Hepatocyte (in vitro differentiated cells): ENCODE results near the gene SBNO2.
"Not testable (repeated sequence)": the region's sequence is repeated elsewhere in the genome, so short reads cannot be mapped to it uniquely, and the experiment has no call there.

Experiments
- EZH2 ChIP-seq: fragments of 200-600 bp; sonication (generic); IDR thresholded peaks from 2 replicates; pipeline ENCODE4 v1.6.1; 2016; ENCODE audit warnings: antibody characterized with exemption, mild to moderate bottlenecking, borderline replicate concordance
- EZH2phosphoT487 ChIP-seq: fragments of 200-600 bp; sonication (generic); IDR thresholded peaks from one replicate; pipeline ENCODE4 v1.6.1; 2018; ENCODE audit warnings: antibody characterized with exemption, mild to moderate bottlenecking, low read depth, moderate library complexity; ENCODE audit not compliant: unreplicated experiment, severe bottlenecking
- TF ChIP-seq, protein P1 (sequence below): fragments of 200-600 bp; sonication (generic); IDR thresholded peaks from 2 replicates; pipeline ENCODE4 v1.5.1; 2016; ENCODE audit warnings: antibody characterized with exemption, mild to moderate bottlenecking; ENCODE audit not compliant: poor library complexity

- TF ChIP-seq, protein P1, sequence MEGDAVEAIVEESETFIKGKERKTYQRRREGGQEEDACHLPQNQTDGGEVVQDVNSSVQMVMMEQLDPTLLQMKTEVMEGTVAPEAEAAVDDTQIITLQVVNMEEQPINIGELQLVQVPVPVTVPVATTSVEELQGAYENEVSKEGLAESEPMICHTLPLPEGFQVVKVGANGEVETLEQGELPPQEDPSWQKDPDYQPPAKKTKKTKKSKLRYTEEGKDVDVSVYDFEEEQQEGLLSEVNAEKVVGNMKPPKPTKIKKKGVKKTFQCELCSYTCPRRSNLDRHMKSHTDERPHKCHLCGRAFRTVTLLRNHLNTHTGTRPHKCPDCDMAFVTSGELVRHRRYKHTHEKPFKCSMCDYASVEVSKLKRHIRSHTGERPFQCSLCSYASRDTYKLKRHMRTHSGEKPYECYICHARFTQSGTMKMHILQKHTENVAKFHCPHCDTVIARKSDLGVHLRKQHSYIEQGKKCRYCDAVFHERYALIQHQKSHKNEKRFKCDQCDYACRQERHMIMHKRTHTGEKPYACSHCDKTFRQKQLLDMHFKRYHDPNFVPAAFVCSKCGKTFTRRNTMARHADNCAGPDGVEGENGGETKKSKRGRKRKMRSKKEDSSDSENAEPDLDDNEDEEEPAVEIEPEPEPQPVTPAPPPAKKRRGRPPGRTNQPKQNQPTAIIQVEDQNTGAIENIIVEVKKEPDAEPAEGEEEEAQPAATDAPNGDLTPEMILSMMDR, result not testable (repeated sequence)
- not testable (repeated sequence) for TF ChIP-seq EZH2, EZH2phosphoT487
Measured at GRCh38 chr19:1114728-1115127, 59.3 kb downstream of the SBNO2 start.
